ENCODE results near the gene PGP.
"Not testable (repeated sequence)": the region's sequence is repeated elsewhere in the genome, so short reads cannot be mapped to it uniquely, and the experiment has no call there.

DNA sequence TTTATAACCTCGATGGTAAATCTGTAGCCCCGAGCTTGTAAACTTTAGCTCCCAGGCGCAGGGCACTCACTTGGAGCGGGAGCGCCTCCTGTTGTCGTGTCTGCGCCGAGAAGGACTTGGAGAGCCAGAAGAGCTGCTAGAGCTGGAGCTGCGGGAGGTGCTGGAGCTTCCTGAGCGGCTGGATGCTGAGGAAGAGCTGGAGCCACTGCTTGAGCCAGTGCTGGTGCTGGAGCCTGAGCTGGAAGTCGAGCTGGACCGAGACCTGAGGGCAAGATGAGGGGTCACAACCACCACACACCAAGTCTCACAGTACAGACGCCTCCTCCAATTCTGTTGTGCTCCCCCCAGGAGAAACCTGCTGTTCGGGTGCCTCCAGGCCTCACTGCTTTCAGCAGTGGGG is 48.4 kb upstream of the PGP start:
- TF ChIP-seq, protein P1, sequence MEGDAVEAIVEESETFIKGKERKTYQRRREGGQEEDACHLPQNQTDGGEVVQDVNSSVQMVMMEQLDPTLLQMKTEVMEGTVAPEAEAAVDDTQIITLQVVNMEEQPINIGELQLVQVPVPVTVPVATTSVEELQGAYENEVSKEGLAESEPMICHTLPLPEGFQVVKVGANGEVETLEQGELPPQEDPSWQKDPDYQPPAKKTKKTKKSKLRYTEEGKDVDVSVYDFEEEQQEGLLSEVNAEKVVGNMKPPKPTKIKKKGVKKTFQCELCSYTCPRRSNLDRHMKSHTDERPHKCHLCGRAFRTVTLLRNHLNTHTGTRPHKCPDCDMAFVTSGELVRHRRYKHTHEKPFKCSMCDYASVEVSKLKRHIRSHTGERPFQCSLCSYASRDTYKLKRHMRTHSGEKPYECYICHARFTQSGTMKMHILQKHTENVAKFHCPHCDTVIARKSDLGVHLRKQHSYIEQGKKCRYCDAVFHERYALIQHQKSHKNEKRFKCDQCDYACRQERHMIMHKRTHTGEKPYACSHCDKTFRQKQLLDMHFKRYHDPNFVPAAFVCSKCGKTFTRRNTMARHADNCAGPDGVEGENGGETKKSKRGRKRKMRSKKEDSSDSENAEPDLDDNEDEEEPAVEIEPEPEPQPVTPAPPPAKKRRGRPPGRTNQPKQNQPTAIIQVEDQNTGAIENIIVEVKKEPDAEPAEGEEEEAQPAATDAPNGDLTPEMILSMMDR (IDR thresholded peaks at IDR 0.05): not testable (repeated sequence)
- not testable (repeated sequence) for TF ChIP-seq POLR2A (IDR thresholded peaks at IDR 0.05)
